BLaER1 (cell line): ENCODE results near the gene PSMG4.

Experiments used
- H3K27ac ChIP-seq: shearing (Covaris generic); formaldehyde crosslinking; 2 replicates; pipeline ENCODE4 v1.8.1; 2022
- H3K27me3 ChIP-seq: shearing (Covaris generic); formaldehyde crosslinking; 2 replicates; pipeline ENCODE4 v1.8.1; 2022
- H3K36me3 ChIP-seq: shearing (Covaris generic); formaldehyde crosslinking; 2 replicates; pipeline ENCODE4 v1.8.1; 2022
- H3K4me1 ChIP-seq: shearing (Covaris generic); formaldehyde crosslinking; 2 replicates; pipeline ENCODE4 v1.8.1; 2022
- H3K4me2 ChIP-seq: shearing (Covaris generic); formaldehyde crosslinking; 2 replicates; pipeline ENCODE4 v1.8.1; 2022
- H3K4me3 ChIP-seq: shearing (Covaris generic); formaldehyde crosslinking; 2 replicates; pipeline ENCODE4 v1.8.1; 2022
- H3K9ac ChIP-seq: shearing (Covaris generic); formaldehyde crosslinking; 2 replicates; pipeline ENCODE4 v1.8.1; 2022
- H3K9me3 ChIP-seq: shearing (Covaris generic); formaldehyde crosslinking; 2 replicates; pipeline ENCODE4 v1.8.1; 2022
- H4K20me1 ChIP-seq: shearing (Covaris generic); formaldehyde crosslinking; 2 replicates; pipeline ENCODE4 v1.8.1; 2022
- Cebpa-rat ChIP-seq: shearing (Covaris generic); IDR thresholded peaks from 2 replicates; pipeline ENCODE4 v1.8.1; 2022

The PSMG4 gene

GRCh38 chr6:3258720-3259490 is at the start of gene PSMG4:
Gene PSMG4 (plus strand): TSS chr6:3258947. CDS start chr6:3259023, 76 bp downstream.
- peak within 1 kb of the TSS; percentile 92 for H3K27ac ChIP-seq
- no peak for TF ChIP-seq Cebpa-rat

GRCh38 chr6:3209114-3210023 is 49.4 kb upstream of the PSMG4 start:
- no peaks in the 10 kb centered on the region for H4K20me1 ChIP-seq
- H3K9ac ChIP-seq = no peak overlapping the region
- H3K4me3 ChIP-seq = no peak overlapping the region
- no peak overlapping the region for H3K4me2 ChIP-seq
- no peak overlapping the region for H3K27ac ChIP-seq
- TF ChIP-seq Cebpa-rat = no peak
- H3K4me1 ChIP-seq = peaks cover 24% of the 10 kb centered on the region
- H3K36me3 ChIP-seq = no peaks in the 10 kb centered on the region
- H3K9me3 ChIP-seq = no peaks in the 10 kb centered on the region; the same call in 1 of the 2 replicates
- no peaks in the 10 kb centered on the region for H3K27me3 ChIP-seq

More at GRCh38 chr6:3258720-3259490, at the start of gene PSMG4:
- Histone ChIP-seq H3K4me3 (peak within 1 kb of the TSS; percentile 100), H3K4me2 (peak within 1 kb of the TSS; percentile 94), H3K36me3 (peaks cover 31% of the 10 kb centered on the region), H3K9ac (peak within 1 kb of the TSS; percentile 93), H3K9me3 (peaks cover 9% of the 10 kb centered on the region), H3K4me1 (peaks cover 31% of the 10 kb centered on the region), H4K20me1 (peaks cover 38% of the 10 kb centered on the region), H3K27me3 (no peaks in the 10 kb centered on the region)

GRCh38 chr6:3210024-3210610 is 48.6 kb upstream of the PSMG4 start:
- no peak overlapping the region for H3K27ac ChIP-seq
- H3K36me3 ChIP-seq = no peaks in the 10 kb centered on the region
- no peak for TF ChIP-seq Cebpa-rat
- H3K4me2 ChIP-seq = no peak overlapping the region
- no peaks in the 10 kb centered on the region for H3K27me3 ChIP-seq
- no peak overlapping the region for H3K4me3 ChIP-seq
- no peak overlapping the region for H3K9ac ChIP-seq
- no peaks in the 10 kb centered on the region for H3K9me3 ChIP-seq
- H3K4me1 ChIP-seq = peaks cover 21% of the 10 kb centered on the region
- H4K20me1 ChIP-seq = no peaks in the 10 kb centered on the region

GRCh38 chr6:3211681-3212080 is 47.1 kb upstream of the PSMG4 start:
- H3K9ac ChIP-seq = peak overlapping the region; percentile 35; the same call in 1 of the 2 replicates
- H3K4me2 ChIP-seq = peak overlapping the region; percentile 80
- no peaks in the 10 kb centered on the region for H4K20me1 ChIP-seq
- H3K27ac ChIP-seq = peak overlapping the region; percentile 60
- H3K27me3 ChIP-seq = no peaks in the 10 kb centered on the region
- no peak for TF ChIP-seq Cebpa-rat
- no peaks in the 10 kb centered on the region for H3K9me3 ChIP-seq
- no peak overlapping the region for H3K4me3 ChIP-seq
- no peaks in the 10 kb centered on the region for H3K36me3 ChIP-seq
- H3K4me1 ChIP-seq = peaks cover 21% of the 10 kb centered on the region

- peaks cover 21% of the 10 kb centered on the region for H3K4me1 ChIP-seq
- H3K36me3 ChIP-seq = no peaks in the 10 kb centered on the region
These were observed 46.5 kb upstream of the PSMG4 start for GRCh38 chr6:3212261-3212660.

GRCh38 chr6:3213334-3213695 is 45.4 kb upstream of the PSMG4 start:
- no peak overlapping the region for H3K4me3 ChIP-seq
- H3K4me1 ChIP-seq = peaks cover 21% of the 10 kb centered on the region
- H3K9me3 ChIP-seq = no peaks in the 10 kb centered on the region
- H3K9ac ChIP-seq = no peak overlapping the region
- H3K27me3 ChIP-seq = no peaks in the 10 kb centered on the region
- H3K27ac ChIP-seq = no peak overlapping the region
- H4K20me1 ChIP-seq = no peaks in the 10 kb centered on the region
- no peak for TF ChIP-seq Cebpa-rat
- no peaks in the 10 kb centered on the region for H3K36me3 ChIP-seq
- no peak overlapping the region for H3K4me2 ChIP-seq

More at GRCh38 chr6:3212261-3212660, 46.5 kb upstream of the PSMG4 start:
- Histone ChIP-seq H4K20me1 (no peaks in the 10 kb centered on the region), H3K27me3 (no peaks in the 10 kb centered on the region), H3K9ac (no peak overlapping the region), H3K27ac (no peak overlapping the region), H3K9me3 (no peaks in the 10 kb centered on the region), H3K4me3 (no peak overlapping the region), H3K4me2 (peak overlapping the region; percentile 80)
- TF ChIP-seq Cebpa-rat = no peak

- Histone ChIP-seq H3K4me2 (no peak overlapping the region), H3K9me3 (no peaks in the 10 kb centered on the region), H3K4me1 (peaks cover 21% of the 10 kb centered on the region), H4K20me1 (no peaks in the 10 kb centered on the region), H3K36me3 (no peaks in the 10 kb centered on the region), H3K27me3 (peaks cover 10% of the 10 kb centered on the region; the same call in 1 of the 2 replicates), H3K9ac (no peak overlapping the region), H3K4me3 (no peak overlapping the region), H3K27ac (no peak overlapping the region)
- TF ChIP-seq Cebpa-rat = no peak
These were observed 43.8 kb upstream of the PSMG4 start for GRCh38 chr6:3214898-3215297.

GRCh38 chr6:3217286-3217685 is 41.5 kb upstream of the PSMG4 start:
- Histone ChIP-seq H3K4me1 (peaks cover 5% of the 10 kb centered on the region), H3K27ac (no peak overlapping the region), H3K4me2 (no peak overlapping the region), H3K36me3 (no peaks in the 10 kb centered on the region), H3K27me3 (peaks cover 12% of the 10 kb centered on the region; the same call in 1 of the 2 replicates), H3K9me3 (no peaks in the 10 kb centered on the region), H3K9ac (no peak overlapping the region), H4K20me1 (no peaks in the 10 kb centered on the region), H3K4me3 (no peak overlapping the region)
- TF ChIP-seq Cebpa-rat = no peak

- no peaks in the 10 kb centered on the region for H3K4me1 ChIP-seq
- no peak overlapping the region for H3K4me3 ChIP-seq
- H3K27me3 ChIP-seq = peaks cover 12% of the 10 kb centered on the region; the same call in 1 of the 2 replicates
- no peaks in the 10 kb centered on the region for H3K9me3 ChIP-seq
- no peak overlapping the region for H3K27ac ChIP-seq
- H3K36me3 ChIP-seq = no peaks in the 10 kb centered on the region
- no peak overlapping the region for H3K4me2 ChIP-seq
- H4K20me1 ChIP-seq = no peaks in the 10 kb centered on the region
- no peak overlapping the region for H3K9ac ChIP-seq
- no peak for TF ChIP-seq Cebpa-rat
These were observed 40.5 kb upstream of the PSMG4 start for GRCh38 chr6:3218266-3218665.
